H9 (cell line): ENCODE results near the gene NKAIN1. TPM values are rescaled to one million over a fixed set of nuclear protein-coding genes. Genes with fewer than 3 reads are reported as not detected.

Experiments used
- DNase-seq: peaks from one replicate; pipeline ENCODE4 v3.0.0-alpha.2; 2017
- H2AFZ ChIP-seq: one replicate; pipeline ENCODE4 v1.6.1; 2013; ENCODE audit warnings: mild to moderate bottlenecking, low read length, control low read depth, moderate library complexity
- H2AK5ac ChIP-seq: 2 replicates; pipeline ENCODE4 v1.6.1; 2013; ENCODE audit warnings: low read length, control low read depth, mixed read lengths; ENCODE audit not compliant: insufficient read length
- H2BK120ac ChIP-seq: one replicate; pipeline ENCODE4 v1.6.1; 2013; ENCODE audit warnings: low read depth, mild to moderate bottlenecking, low read length, control low read depth, inconsistent platforms; ENCODE audit not compliant: poor library complexity, severe bottlenecking
- H2BK12ac ChIP-seq: 2 replicates; pipeline ENCODE4 v1.6.1; 2013; ENCODE audit warnings: low read length, control low read depth, mixed read lengths, low read depth; ENCODE audit not compliant: insufficient read length
- H2BK15ac ChIP-seq: 2 replicates; pipeline ENCODE4 v1.6.1; 2013; ENCODE audit warnings: low read depth, low read length, control low read depth
- H2BK20ac ChIP-seq: one replicate; pipeline ENCODE4 v1.6.1; 2013; ENCODE audit warnings: low read depth, mild to moderate bottlenecking, low read length, control low read depth, inconsistent platforms; ENCODE audit not compliant: poor library complexity, severe bottlenecking
- H2BK5ac ChIP-seq: 2 replicates; pipeline ENCODE4 v1.6.1; 2013; ENCODE audit warnings: low read length, control low read depth, mixed read lengths; ENCODE audit not compliant: insufficient read length
- H3K14ac ChIP-seq: 2 replicates; pipeline ENCODE4 v1.6.1; 2013; ENCODE audit warnings: low read length, control low read depth; ENCODE audit not compliant: insufficient read depth
- H3K18ac ChIP-seq: 2 replicates; pipeline ENCODE4 v1.6.1; 2013; ENCODE audit warnings: low read depth, mild to moderate bottlenecking, mixed read lengths, low read length, control low read depth; ENCODE audit not compliant: insufficient read length
- H3K23ac ChIP-seq: 2 replicates; pipeline ENCODE4 v1.6.1; 2013; ENCODE audit warnings: low read length, control low read depth, mixed read lengths, low read depth; ENCODE audit not compliant: insufficient read length
- H3K23me2 ChIP-seq: 2 replicates; pipeline ENCODE4 v1.6.1; 2013; ENCODE audit warnings: low read depth, mild to moderate bottlenecking, mixed read lengths, low read length, control low read depth; ENCODE audit not compliant: insufficient read length, poor library complexity, severe bottlenecking
- H3K27ac ChIP-seq: 2 replicates; pipeline ENCODE4 v1.5.1; 2013; ENCODE audit warnings: low read length, control low read depth, mixed read lengths, low read depth; ENCODE audit not compliant: insufficient read length
- H3K27me3 ChIP-seq: 2 replicates; pipeline ENCODE4 v1.6.1; 2013; ENCODE audit warnings: low read length, control low read depth, inconsistent platforms; ENCODE audit not compliant: insufficient read depth
- H3K4ac ChIP-seq: 2 replicates; pipeline ENCODE4 v1.6.1; 2013; ENCODE audit warnings: low read depth, mild to moderate bottlenecking, control low read depth, inconsistent platforms, low read length, moderate library complexity
- H3K4me1 ChIP-seq: 2 replicates; pipeline ENCODE4 v1.6.1; 2013; ENCODE audit warnings: low read length, control low read depth, inconsistent platforms; ENCODE audit not compliant: insufficient read depth
- H3K4me2 ChIP-seq: 2 replicates; pipeline ENCODE4 v1.6.1; 2013; ENCODE audit warnings: low read length, control low read depth, mixed read lengths; ENCODE audit not compliant: insufficient read length, insufficient read depth
- H3K56ac ChIP-seq: 2 replicates; pipeline ENCODE4 v1.6.1; 2013; ENCODE audit warnings: low read depth, mild to moderate bottlenecking, mixed read lengths, low read length, control low read depth; ENCODE audit not compliant: insufficient read length
- H3K79me1 ChIP-seq: 2 replicates; pipeline ENCODE4 v1.6.1; 2013; ENCODE audit warnings: low read depth, mild to moderate bottlenecking, moderate library complexity, low read length, control low read depth, inconsistent platforms; ENCODE audit not compliant: insufficient read depth, poor library complexity, severe bottlenecking
- H3K79me2 ChIP-seq: 2 replicates; pipeline ENCODE4 v1.6.1; 2013; ENCODE audit warnings: low read length, control low read depth, inconsistent platforms; ENCODE audit not compliant: insufficient read depth
- H3K9ac ChIP-seq: 2 replicates; pipeline ENCODE4 v1.6.1; 2013; ENCODE audit warnings: low read length, control low read depth, mixed read lengths; ENCODE audit not compliant: insufficient read length; ENCODE audit errors: extremely low read depth
- H3K9me3 ChIP-seq: one replicate; pipeline ENCODE4 v1.6.1; 2013; ENCODE audit warnings: low read depth, low read length, inconsistent platforms; ENCODE audit not compliant: control insufficient read depth
- H3T11ph ChIP-seq: one replicate; pipeline ENCODE4 v1.6.1; 2013; ENCODE audit warnings: mild to moderate bottlenecking, low read length, control low read depth, inconsistent platforms
- H4K20me1 ChIP-seq: one replicate; pipeline ENCODE4 v1.6.1; 2013; ENCODE audit not compliant: control insufficient read depth, insufficient read length, insufficient read depth
- H4K5ac ChIP-seq: 2 replicates; pipeline ENCODE4 v1.6.1; 2013; ENCODE audit warnings: low read depth, mild to moderate bottlenecking, mixed read lengths, low read length, control low read depth; ENCODE audit not compliant: insufficient read length
- H4K8ac ChIP-seq: replicated peaks from 2 replicates; pipeline ENCODE4 v1.6.1; 2013; ENCODE audit warnings: low read length, control low read depth, mixed read lengths, low read depth; ENCODE audit not compliant: insufficient read length
- H4K91ac ChIP-seq: 2 replicates; pipeline ENCODE4 v1.6.1; 2013; ENCODE audit warnings: low read depth, mild to moderate bottlenecking, moderate library complexity, mixed read lengths, low read length, control low read depth; ENCODE audit not compliant: insufficient read length
- H3K27ac Mint-ChIP-seq, 3 experiments: 2 replicates in 2 of 3; 3 replicates in 1 of 3; pipeline ENCODE4 v1.8.0; 2020 to 2021; ENCODE audit warnings: mixed read lengths in 3 of 3, mild to moderate bottlenecking in 1 of 3, moderate library complexity in 1 of 3
- H3K27me3 Mint-ChIP-seq: 2 replicates; pipeline ENCODE4 v1.8.0; 2021; ENCODE audit warnings: low read depth, mild to moderate bottlenecking, moderate library complexity, mixed read lengths
- H3K36me3 Mint-ChIP-seq, 3 experiments: 2 replicates in 2 of 3; 3 replicates in 1 of 3; pipeline ENCODE4 v1.8.0; 2020 to 2021; ENCODE audit warnings: low read depth in 3 of 3, mixed read lengths in 3 of 3; ENCODE audit not compliant: insufficient read depth in 1 of 3
- H3K4me1 Mint-ChIP-seq, 2 experiments: 2 replicates each; pipeline ENCODE4 v1.8.0; 2020; ENCODE audit warnings: mixed read lengths in 2 of 2
- H3K4me3 Mint-ChIP-seq, 2 experiments: 2 replicates in 1 of 2; 3 replicates in 1 of 2; pipeline ENCODE4 v1.8.0; 2020 to 2021; ENCODE audit warnings: mild to moderate bottlenecking in 2 of 2, mixed read lengths in 2 of 2, moderate library complexity in 1 of 2
- H3K9me3 Mint-ChIP-seq, 2 experiments: 2 replicates in 1 of 2; 3 replicates in 1 of 2; pipeline ENCODE4 v1.8.0; 2020; ENCODE audit warnings: mild to moderate bottlenecking in 2 of 2, mixed read lengths in 2 of 2, moderate library complexity in 1 of 2
- WGBS: extraction: QIAGEN DNeasy Blood & Tissue Kit; methylation state at CpG from one replicate; pipeline ENCODE4 v1.1.7; 2013; ENCODE audit warnings: missing lambda C conversion rate, low lambda C conversion rate, mixed read lengths; ENCODE audit not compliant: insufficient read length; ENCODE audit errors: extremely low coverage; 5-methylcytosine and 5-hydroxymethylcytosine counted together
- total RNA-seq: library from RNA; stranded (reverse); gene quantifications from 2 replicates; pipeline ENCODE4 v1.2.1, GENCODE V29; 2021
- TF ChIP-seq, protein P1 (sequence below): fragments of 200-600 bp; sonication (generic); conservative IDR thresholded peaks from 3 replicates; pipeline ENCODE4 v1.8.0; 2021; ENCODE audit warnings: antibody characterized with exemption, mild to moderate bottlenecking

NKAIN1 gene
- total RNA-seq, 1 experiment from 2014 or later: 25.6 TPM

DNA sequence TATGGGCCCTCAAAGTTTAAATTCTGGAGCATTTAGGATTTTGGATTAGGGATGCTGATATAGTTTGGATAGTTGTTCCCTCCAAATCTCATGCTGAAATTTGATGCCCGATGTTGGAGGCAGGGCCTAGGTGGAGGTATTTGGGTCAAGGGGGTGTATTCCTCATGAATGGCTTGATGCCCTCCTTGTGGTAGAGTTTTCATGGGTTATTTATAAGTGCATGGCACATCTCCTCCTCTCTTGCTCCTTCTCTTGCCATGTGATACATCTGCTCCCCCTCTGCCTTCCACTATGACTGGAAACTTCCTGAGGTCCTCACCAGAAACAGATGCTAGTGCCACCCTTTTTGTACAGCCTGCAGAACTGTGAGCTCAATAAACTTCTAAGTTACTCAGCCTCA lies 17.5 kb upstream of the NKAIN1 start:
- Mint-ChIP-seq H3K9me3 (no peaks in the 10 kb centered on the region), H3K4me1 (peaks cover 0 to 5% of the 10 kb centered on the region in 2 experiments; a peak in 2 of 4 replicates)

More for the DNA sequence above, 17.5 kb upstream of the NKAIN1 start:
- H4K5ac ChIP-seq: no peak overlapping the region
- H4K91ac ChIP-seq: no peak overlapping the region
- no peaks in the 10 kb centered on the region for H3K79me1 ChIP-seq
- no peak overlapping the region for H3K4me3 Mint-ChIP-seq
- no peak overlapping the region for H3K18ac ChIP-seq
- no peak overlapping the region for H3K27ac Mint-ChIP-seq
- no peaks in the 10 kb centered on the region for H3K9me3 ChIP-seq
- H3T11ph ChIP-seq: no peak overlapping the region
- H3K4me1 ChIP-seq: no peaks in the 10 kb centered on the region
- H2AK5ac ChIP-seq: no peak overlapping the region
- no peaks in the 10 kb centered on the region for H3K79me2 ChIP-seq
- H3K27ac ChIP-seq: no peak overlapping the region
- WGBS: no CpG with 5 or more reads among the region's 1 CpG
- no peak overlapping the region for H3K4ac ChIP-seq
- H4K20me1 ChIP-seq: no peaks in the 10 kb centered on the region
- H3K9ac ChIP-seq: no peak overlapping the region
- H4K8ac ChIP-seq: no peak overlapping the region
- H3K4me2 ChIP-seq: no peak overlapping the region
- H3K23me2 ChIP-seq: no peaks in the 10 kb centered on the region
- TF ChIP-seq, protein P1, sequence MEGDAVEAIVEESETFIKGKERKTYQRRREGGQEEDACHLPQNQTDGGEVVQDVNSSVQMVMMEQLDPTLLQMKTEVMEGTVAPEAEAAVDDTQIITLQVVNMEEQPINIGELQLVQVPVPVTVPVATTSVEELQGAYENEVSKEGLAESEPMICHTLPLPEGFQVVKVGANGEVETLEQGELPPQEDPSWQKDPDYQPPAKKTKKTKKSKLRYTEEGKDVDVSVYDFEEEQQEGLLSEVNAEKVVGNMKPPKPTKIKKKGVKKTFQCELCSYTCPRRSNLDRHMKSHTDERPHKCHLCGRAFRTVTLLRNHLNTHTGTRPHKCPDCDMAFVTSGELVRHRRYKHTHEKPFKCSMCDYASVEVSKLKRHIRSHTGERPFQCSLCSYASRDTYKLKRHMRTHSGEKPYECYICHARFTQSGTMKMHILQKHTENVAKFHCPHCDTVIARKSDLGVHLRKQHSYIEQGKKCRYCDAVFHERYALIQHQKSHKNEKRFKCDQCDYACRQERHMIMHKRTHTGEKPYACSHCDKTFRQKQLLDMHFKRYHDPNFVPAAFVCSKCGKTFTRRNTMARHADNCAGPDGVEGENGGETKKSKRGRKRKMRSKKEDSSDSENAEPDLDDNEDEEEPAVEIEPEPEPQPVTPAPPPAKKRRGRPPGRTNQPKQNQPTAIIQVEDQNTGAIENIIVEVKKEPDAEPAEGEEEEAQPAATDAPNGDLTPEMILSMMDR: no peak
- H2BK20ac ChIP-seq: no peak overlapping the region
- H3K27me3 ChIP-seq: no peaks in the 10 kb centered on the region
- no peak overlapping the region for H2BK5ac ChIP-seq
- H3K36me3 Mint-ChIP-seq: peaks cover 23 to 49% (median 43%) of the 10 kb centered on the region in 3 experiments
- H2AFZ ChIP-seq: no peak overlapping the region
- no peak overlapping the region for H2BK120ac ChIP-seq
- H2BK15ac ChIP-seq: no peak overlapping the region
- H3K14ac ChIP-seq: no peak overlapping the region
- H3K23ac ChIP-seq: no peak overlapping the region
- no peak for DNase-seq
- no peak overlapping the region for H3K56ac ChIP-seq
- no peak overlapping the region for H2BK12ac ChIP-seq
- no peaks in the 10 kb centered on the region for H3K27me3 Mint-ChIP-seq
